OCI-LY3 (cell line): ENCODE data around the gene SLC25A13.

Experiments used
- H2AFZ ChIP-seq: fragments of 200-600, 300-600 bp; shearing (Covaris generic); 2 replicates; pipeline ENCODE4 v1.6.0; 2014; ENCODE audit warnings: antibody characterized with exemption, low read depth, low read length
- H3K27ac ChIP-seq: fragments of 200-600, 300-600 bp; sonication (generic); 2 replicates; pipeline ENCODE4 v1.5.1; 2014; ENCODE audit warnings: mild to moderate bottlenecking, low read length, moderate library complexity, mixed read lengths
- H3K27me3 ChIP-seq: fragments of 200-600, 300-600 bp; sonication (generic); 2 replicates; pipeline ENCODE4 v1.6.1; 2014; ENCODE audit warnings: low read depth, low read length, mixed read lengths
- H3K36me3 ChIP-seq: fragments of 200-600, 300-600 bp; sonication (generic); replicated peaks from 2 replicates; pipeline ENCODE3; 2014; ENCODE audit warnings: low read depth, low read length, mixed read lengths
- H3K4me1 ChIP-seq: fragments of 300-600, 200-600 bp; sonication (generic); 2 replicates; pipeline ENCODE4 v1.6.1; 2014; ENCODE audit warnings: low read length, mixed read lengths
- H3K4me2 ChIP-seq: fragments of 200-600, 300-600 bp; sonication (generic); 2 replicates; pipeline ENCODE4 v1.6.1; 2014; ENCODE audit warnings: low read length, mixed read lengths
- H3K4me3 ChIP-seq: fragments of 300-600, 200-600 bp; sonication (generic); 2 replicates; pipeline ENCODE4 v1.5.1; 2014; ENCODE audit warnings: antibody characterized with exemption, mild to moderate bottlenecking, low read length, moderate library complexity
- H3K79me2 ChIP-seq: fragments of 300-600, 200-600 bp; shearing (Covaris generic); 2 replicates; pipeline ENCODE4 v1.6.1; 2014; ENCODE audit warnings: mild to moderate bottlenecking, low read length, mixed read lengths
- H3K9ac ChIP-seq: fragments of 300-600, 200-600 bp; shearing (Covaris generic); 2 replicates; pipeline ENCODE4 v1.6.0; 2014; ENCODE audit warnings: mild to moderate bottlenecking, low read length, moderate library complexity
- H3K9me3 ChIP-seq: fragments of 200-600, 300-600 bp; shearing (Covaris generic); 2 replicates; pipeline ENCODE4 v1.6.1; 2014; ENCODE audit warnings: low read length, mixed read lengths; ENCODE audit not compliant: insufficient read depth
- H4K20me1 ChIP-seq: fragments of 200-600, 300-600 bp; sonication (generic); 2 replicates; pipeline ENCODE4 v1.6.1; 2016; ENCODE audit warnings: low read length, mixed read lengths; ENCODE audit not compliant: insufficient read depth
- EZH2phosphoT487 ChIP-seq: fragments of 200-600 bp; shearing (Covaris generic); IDR thresholded peaks from 2 replicates; pipeline ENCODE4 v1.6.1; 2018; ENCODE audit warnings: antibody characterized with exemption, mixed run types, low read depth
- TF ChIP-seq, protein P1 (sequence below): fragments of 200-600, 300-600 bp; sonication (generic); IDR thresholded peaks from 2 replicates; pipeline ENCODE4 v1.5.1; 2014; ENCODE audit warnings: antibody characterized with exemption, low read length, low read depth

The SLC25A13 gene

DNA sequence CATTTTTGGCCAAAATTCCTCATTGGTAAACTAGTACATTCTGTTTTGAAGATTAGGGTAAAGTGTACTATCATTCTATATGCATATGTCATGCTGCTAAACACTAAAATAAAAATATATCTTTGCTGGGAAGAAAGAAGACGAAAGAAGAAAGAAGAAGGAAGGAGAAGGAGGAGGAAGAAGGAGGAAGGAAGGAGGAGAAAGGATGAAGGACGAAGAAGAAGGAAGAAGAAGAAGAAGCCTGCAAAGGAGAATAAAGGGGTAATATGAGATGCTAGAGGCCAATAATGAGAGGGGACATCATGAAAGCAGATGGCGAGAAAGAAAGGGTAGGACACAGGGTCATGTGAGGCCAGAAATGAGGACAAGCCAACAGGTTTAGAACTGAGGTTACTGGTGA, 8.0 kb downstream of the SLC25A13 start:
- Histone ChIP-seq H4K20me1 (peaks cover 74% of the 10 kb centered on the region), H3K36me3 (peaks cover 13% of the 10 kb centered on the region), H3K27me3 (no peaks in the 10 kb centered on the region), H3K4me1 (no peaks in the 10 kb centered on the region), H3K9me3 (no peaks in the 10 kb centered on the region), H3K9ac (no peak overlapping the region), H3K27ac (no peak overlapping the region), H2AFZ (no peak overlapping the region), H3K79me2 (peaks cover 95% of the 10 kb centered on the region), H3K4me2 (no peak overlapping the region), H3K4me3 (no peak overlapping the region)
- TF ChIP-seq EZH2phosphoT487 = no peak
- TF ChIP-seq, protein P1, sequence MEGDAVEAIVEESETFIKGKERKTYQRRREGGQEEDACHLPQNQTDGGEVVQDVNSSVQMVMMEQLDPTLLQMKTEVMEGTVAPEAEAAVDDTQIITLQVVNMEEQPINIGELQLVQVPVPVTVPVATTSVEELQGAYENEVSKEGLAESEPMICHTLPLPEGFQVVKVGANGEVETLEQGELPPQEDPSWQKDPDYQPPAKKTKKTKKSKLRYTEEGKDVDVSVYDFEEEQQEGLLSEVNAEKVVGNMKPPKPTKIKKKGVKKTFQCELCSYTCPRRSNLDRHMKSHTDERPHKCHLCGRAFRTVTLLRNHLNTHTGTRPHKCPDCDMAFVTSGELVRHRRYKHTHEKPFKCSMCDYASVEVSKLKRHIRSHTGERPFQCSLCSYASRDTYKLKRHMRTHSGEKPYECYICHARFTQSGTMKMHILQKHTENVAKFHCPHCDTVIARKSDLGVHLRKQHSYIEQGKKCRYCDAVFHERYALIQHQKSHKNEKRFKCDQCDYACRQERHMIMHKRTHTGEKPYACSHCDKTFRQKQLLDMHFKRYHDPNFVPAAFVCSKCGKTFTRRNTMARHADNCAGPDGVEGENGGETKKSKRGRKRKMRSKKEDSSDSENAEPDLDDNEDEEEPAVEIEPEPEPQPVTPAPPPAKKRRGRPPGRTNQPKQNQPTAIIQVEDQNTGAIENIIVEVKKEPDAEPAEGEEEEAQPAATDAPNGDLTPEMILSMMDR = no peak

DNA sequence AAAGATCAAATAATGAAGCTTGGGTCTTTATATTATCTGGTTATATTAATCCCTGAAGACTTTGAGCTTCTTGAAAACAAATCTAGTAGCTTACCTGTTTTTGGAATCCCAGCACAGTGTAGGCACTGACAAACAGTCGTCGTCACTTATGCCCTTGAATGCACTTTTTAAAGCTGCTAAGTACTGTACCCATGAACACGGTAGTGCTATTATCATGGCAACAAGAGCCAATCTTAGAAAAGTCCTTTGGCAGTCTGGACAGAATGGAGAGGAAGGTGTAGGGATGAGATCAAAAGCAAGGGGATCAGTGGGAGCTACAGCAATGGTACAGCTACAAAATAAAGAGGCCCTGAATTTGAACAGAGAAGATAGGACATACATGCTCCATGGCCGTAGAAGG, 9.4 kb downstream of the SLC25A13 start:
- Histone ChIP-seq H3K9me3 (no peaks in the 10 kb centered on the region), H3K4me3 (no peak overlapping the region), H3K36me3 (peaks cover 12% of the 10 kb centered on the region), H3K27me3 (no peaks in the 10 kb centered on the region), H3K9ac (no peak overlapping the region), H3K27ac (no peak overlapping the region), H4K20me1 (peaks cover 71% of the 10 kb centered on the region), H3K4me2 (no peak overlapping the region), H3K4me1 (no peaks in the 10 kb centered on the region), H3K79me2 (peaks cover 96% of the 10 kb centered on the region), H2AFZ (no peak overlapping the region)
- no peak for TF ChIP-seq EZH2phosphoT487
- TF ChIP-seq, protein P1 = no peak

DNA sequence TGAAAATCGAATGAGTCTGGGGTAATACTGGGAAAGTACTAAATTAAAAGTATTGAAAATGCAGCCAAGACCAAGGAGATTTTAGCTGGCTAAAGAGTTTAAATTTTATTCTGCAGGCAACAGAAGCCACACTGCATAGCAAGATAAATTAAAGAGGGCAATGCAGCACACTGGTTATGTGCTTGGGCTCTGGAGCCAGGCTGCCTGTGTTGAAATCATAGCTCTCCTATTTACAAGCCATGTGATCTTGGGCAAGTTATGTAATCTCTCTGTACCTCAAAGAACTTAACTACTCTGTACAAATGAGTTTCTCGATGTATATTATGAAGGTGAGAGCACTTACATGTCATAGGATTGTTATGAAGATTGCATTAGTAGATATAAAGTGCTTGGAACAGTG, 9.9 kb downstream of the SLC25A13 start:
- Histone ChIP-seq H3K27ac (no peak overlapping the region), H3K9ac (no peak overlapping the region), H4K20me1 (peaks cover 67% of the 10 kb centered on the region), H3K4me2 (no peak overlapping the region), H3K9me3 (no peaks in the 10 kb centered on the region), H3K79me2 (peaks cover 94% of the 10 kb centered on the region), H3K4me1 (no peaks in the 10 kb centered on the region), H3K36me3 (peaks cover 12% of the 10 kb centered on the region), H2AFZ (no peak overlapping the region), H3K4me3 (no peak overlapping the region), H3K27me3 (no peaks in the 10 kb centered on the region)
- TF ChIP-seq EZH2phosphoT487 = no peak
- TF ChIP-seq, protein P1 = no peak

DNA sequence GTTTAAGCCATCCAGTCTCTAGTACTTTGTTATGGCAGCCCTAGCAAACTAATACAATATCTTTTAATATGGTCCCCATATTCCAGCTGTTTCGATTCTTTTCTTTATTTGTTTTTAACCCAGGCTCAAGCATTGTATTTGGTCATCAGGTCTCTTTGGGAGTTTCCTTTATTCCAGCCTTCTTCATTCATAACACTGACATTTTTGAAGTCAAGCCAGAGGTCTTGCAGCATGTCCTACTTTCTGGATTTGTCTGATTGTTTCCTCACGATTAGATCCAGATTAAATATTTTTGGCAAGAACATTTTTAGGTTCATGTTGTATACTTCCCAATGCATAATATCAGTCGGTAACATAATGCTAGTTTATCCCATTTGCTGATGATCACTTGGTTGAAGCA, 11.8 kb downstream of the SLC25A13 start:
- H3K9ac ChIP-seq = no peak overlapping the region
- peaks cover 11% of the 10 kb centered on the region for H3K36me3 ChIP-seq
- no peaks in the 10 kb centered on the region for H3K27me3 ChIP-seq
- H3K4me2 ChIP-seq = no peak overlapping the region
- H2AFZ ChIP-seq = no peak overlapping the region
- no peaks in the 10 kb centered on the region for H3K9me3 ChIP-seq
- H3K79me2 ChIP-seq = peaks cover 95% of the 10 kb centered on the region
- H3K4me3 ChIP-seq = no peak overlapping the region
- TF ChIP-seq, protein P1 = no peak
- H3K27ac ChIP-seq = no peak overlapping the region
- no peaks in the 10 kb centered on the region for H3K4me1 ChIP-seq
- H4K20me1 ChIP-seq = peaks cover 72% of the 10 kb centered on the region
